ENCODE results near the gene CALU. TPM values are rescaled to one million over a fixed set of nuclear protein-coding genes. Genes with fewer than 3 reads are reported as not detected.

Gene CALU
- total and polyA plus RNA-seq, 8 donors: 177 to 239 (median 205) TPM

DNA sequence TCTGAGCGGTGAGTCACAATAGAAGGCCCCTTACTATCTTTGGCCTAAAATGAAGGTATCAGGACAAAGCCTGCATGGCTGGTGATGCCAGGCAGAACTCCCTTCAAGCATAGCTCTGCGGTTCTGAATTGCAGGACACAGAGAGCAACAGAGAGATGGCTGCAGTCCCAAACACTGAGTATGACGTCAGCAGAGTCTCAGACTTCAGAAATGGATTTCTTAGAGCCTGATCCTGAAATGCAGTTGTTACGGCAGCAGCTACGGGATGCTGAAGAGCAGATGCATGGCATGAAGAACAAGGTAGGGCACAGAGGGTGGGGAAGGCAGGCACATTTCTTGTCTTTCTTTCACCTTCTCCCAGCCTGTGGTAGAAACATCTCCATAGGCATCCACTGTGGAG lies 66.1 kb downstream of the CALU start:
- Histone ChIP-seq H3K27me3 (no peaks in the 10 kb centered on the region), H3K9me3 (no peaks in the 10 kb centered on the region), H3K27ac (no peak overlapping the region), H3K36me3 (no peaks in the 10 kb centered on the region), H3K4me3 (no peak overlapping the region), H3K4me1 (no peaks in the 10 kb centered on the region)
- TF ChIP-seq, protein P1, sequence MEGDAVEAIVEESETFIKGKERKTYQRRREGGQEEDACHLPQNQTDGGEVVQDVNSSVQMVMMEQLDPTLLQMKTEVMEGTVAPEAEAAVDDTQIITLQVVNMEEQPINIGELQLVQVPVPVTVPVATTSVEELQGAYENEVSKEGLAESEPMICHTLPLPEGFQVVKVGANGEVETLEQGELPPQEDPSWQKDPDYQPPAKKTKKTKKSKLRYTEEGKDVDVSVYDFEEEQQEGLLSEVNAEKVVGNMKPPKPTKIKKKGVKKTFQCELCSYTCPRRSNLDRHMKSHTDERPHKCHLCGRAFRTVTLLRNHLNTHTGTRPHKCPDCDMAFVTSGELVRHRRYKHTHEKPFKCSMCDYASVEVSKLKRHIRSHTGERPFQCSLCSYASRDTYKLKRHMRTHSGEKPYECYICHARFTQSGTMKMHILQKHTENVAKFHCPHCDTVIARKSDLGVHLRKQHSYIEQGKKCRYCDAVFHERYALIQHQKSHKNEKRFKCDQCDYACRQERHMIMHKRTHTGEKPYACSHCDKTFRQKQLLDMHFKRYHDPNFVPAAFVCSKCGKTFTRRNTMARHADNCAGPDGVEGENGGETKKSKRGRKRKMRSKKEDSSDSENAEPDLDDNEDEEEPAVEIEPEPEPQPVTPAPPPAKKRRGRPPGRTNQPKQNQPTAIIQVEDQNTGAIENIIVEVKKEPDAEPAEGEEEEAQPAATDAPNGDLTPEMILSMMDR (IDR thresholded peaks at IDR 0.05): no peak
- intact Hi-C loops (cut with DNase I): no loop called here
- ATAC-seq (no peak), DNase-seq (no peak)

DNA sequence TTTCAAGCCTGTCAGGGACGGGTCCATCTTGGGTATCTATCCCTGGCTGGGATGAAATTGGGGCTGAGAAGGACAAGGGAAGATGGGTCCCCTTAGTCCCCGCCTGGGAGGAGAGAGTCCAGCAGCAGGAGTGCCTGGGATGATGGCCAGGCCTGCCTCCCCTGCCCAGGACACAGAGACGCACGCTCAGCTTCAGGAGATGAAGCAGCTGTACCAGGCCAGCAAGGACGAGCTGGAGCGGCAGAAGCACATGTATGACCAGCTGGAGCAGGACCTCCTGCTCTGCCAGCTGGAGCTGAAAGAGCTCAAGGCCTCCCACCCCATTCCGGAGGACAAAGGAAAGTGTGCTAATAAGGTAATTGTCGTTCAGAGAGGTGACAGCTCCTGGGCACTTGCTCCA lies 68.0 kb downstream of the CALU start:
- intact Hi-C loops (cut with DNase I): no loop called here
- ATAC-seq: no peak
- Histone ChIP-seq H3K4me3 (no peak overlapping the region), H3K27me3 (no peaks in the 10 kb centered on the region), H3K36me3 (no peaks in the 10 kb centered on the region), H3K9me3 (no peaks in the 10 kb centered on the region), H3K27ac (no peak overlapping the region), H3K4me1 (no peaks in the 10 kb centered on the region)
- no peak for DNase-seq
- TF ChIP-seq, protein P1 (IDR thresholded peaks at IDR 0.05): no peak

GRCh38 chr7:128809363-128809762 lies 70.2 kb downstream of the CALU start:
- no peaks in the 10 kb centered on the region for H3K27me3 ChIP-seq
- no peaks in the 10 kb centered on the region for H3K36me3 ChIP-seq
- DNase-seq (no peak), ATAC-seq (no peak)
- no peak overlapping the region for H3K27ac ChIP-seq
- intact Hi-C loops (cut with DNase I): no loop called here
- H3K4me3 ChIP-seq: no peak overlapping the region
- TF ChIP-seq, protein P1 (IDR thresholded peaks at IDR 0.05): no peak
- peaks cover 0 to 10% of the 10 kb centered on the region in 2 donors for H3K4me1 ChIP-seq
- no peaks in the 10 kb centered on the region for H3K9me3 ChIP-seq

DNA sequence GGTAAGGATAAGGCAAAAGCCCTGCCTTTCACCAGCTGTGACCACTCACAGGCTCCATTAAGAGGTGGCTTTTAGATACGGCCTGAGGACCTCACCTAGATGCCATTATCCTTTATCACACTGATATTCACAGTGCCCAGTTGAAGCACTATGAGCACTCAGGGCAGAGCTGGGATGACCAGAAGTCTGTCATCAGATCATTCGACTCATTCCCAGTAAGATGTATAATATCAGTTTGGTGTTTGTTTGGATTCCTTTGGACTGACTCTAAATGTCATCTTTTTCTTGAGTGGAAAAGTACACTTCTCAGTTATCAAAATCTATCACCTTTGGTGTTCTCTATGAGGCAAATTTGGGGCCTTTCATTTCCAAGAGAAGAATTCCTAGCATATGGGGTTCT lies 71.3 kb downstream of the CALU start:
- Histone ChIP-seq H3K4me1 (peaks cover 0 to 10% of the 10 kb centered on the region in 2 donors), H3K27ac (no peak overlapping the region), H3K36me3 (no peaks in the 10 kb centered on the region), H3K27me3 (no peaks in the 10 kb centered on the region), H3K9me3 (no peaks in the 10 kb centered on the region), H3K4me3 (no peak overlapping the region)
- TF ChIP-seq, protein P1 (IDR thresholded peaks at IDR 0.05): no peak
- intact Hi-C loops (cut with DNase I): no loop called here
- no peak for DNase-seq
- no peak for ATAC-seq

DNA sequence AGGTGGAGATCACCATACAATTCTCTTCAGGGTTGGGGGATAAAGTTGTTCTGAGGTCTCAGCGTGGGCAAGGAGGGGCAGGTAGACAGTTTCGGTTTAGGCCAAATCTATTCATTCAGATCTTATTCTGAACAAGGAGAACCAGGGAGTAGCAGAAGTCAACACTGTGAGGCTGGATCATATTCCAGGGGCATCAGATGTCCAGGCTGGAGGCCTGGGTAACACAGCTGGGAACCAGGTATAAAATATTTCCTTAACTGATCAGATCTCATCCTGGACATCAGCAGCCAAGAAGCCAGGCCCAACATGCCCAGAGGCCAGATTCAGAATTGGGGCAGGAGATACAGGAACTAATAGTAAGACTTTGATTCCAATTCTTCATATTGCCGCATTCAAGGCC lies 71.8 kb downstream of the CALU start:
- no peak for ATAC-seq
- Histone ChIP-seq H3K27ac (no peak overlapping the region), H3K9me3 (no peaks in the 10 kb centered on the region), H3K27me3 (no peaks in the 10 kb centered on the region), H3K4me3 (no peak overlapping the region), H3K4me1 (peaks cover 0 to 10% of the 10 kb centered on the region in 2 donors), H3K36me3 (no peaks in the 10 kb centered on the region)
- TF ChIP-seq, protein P1 (IDR thresholded peaks at IDR 0.05): no peak
- DNase-seq: no peak
- intact Hi-C loops (cut with DNase I): no loop called here
